Activated CD8-positive, alpha-beta T cell treated with anti-CD3 and anti-CD28 coated beads, Interleukin-2, amount 10 ng/mL, durations not matched to agents 7 days and 5 days (primary cell): Measurements from ENCODE around the gene ARID1B. TPM values are rescaled to one million over a fixed set of nuclear protein-coding genes. Genes with fewer than 3 reads are reported as not detected.
"Not testable (repeated sequence)": the region's sequence is repeated elsewhere in the genome, so short reads cannot be mapped to it uniquely, and the experiment has no call there.

ENCODE experiments used
- ATAC-seq: fragments of 150-1000 bp; cut with Tn5 transposase; one replicate; pipeline ENCODE4 v1.10.0; 2021; ENCODE audit warnings: moderate library complexity
- CTCF ChIA-PET: fragments of 350-600 bp; sonication (Branson Sonifier 250); formaldehyde crosslinking; loops from one replicate; lab custom pipeline; 2021; ENCODE audit warnings: antibody characterized with exemption; lab: Charles Lee
- POLR2A ChIA-PET: fragments of 350-600 bp; sonication (Branson Sonifier 250); formaldehyde crosslinking; loops from one replicate; lab custom pipeline; 2021; ENCODE audit warnings: antibody characterized with exemption; lab: Charles Lee
- DNase-seq: peaks from one replicate; pipeline ENCODE4 v3.0.0-alpha.2; 2020
- H3K27ac Mint-ChIP-seq: one replicate; pipeline ENCODE4 v1.8.0; 2021; ENCODE audit warnings: mild to moderate bottlenecking, mixed read lengths
- H3K27me3 Mint-ChIP-seq: one replicate; pipeline ENCODE4 v1.8.0; 2021; ENCODE audit warnings: low read depth, mixed read lengths
- H3K36me3 Mint-ChIP-seq: one replicate; pipeline ENCODE4 v1.8.0; 2021; ENCODE audit warnings: low read depth, mixed read lengths
- H3K4me1 Mint-ChIP-seq: one replicate; pipeline ENCODE4 v1.8.0; 2021; ENCODE audit warnings: low read depth, mixed read lengths
- H3K4me3 Mint-ChIP-seq: one replicate; pipeline ENCODE4 v1.8.0; 2021; ENCODE audit warnings: mild to moderate bottlenecking, mixed read lengths
- H3K9me3 Mint-ChIP-seq: one replicate; pipeline ENCODE4 v1.8.0; 2022; ENCODE audit warnings: mixed read lengths; ENCODE audit not compliant: insufficient read depth
- total RNA-seq, 2 experiments: library from RNA; stranded (reverse); gene quantifications; one replicate each; pipeline ENCODE4 v1.2.3, GENCODE V29; 2021

The ARID1B gene
- total RNA-seq, 2 experiments from 2014 or later = 60.9 to 62.4 TPM

DNA sequence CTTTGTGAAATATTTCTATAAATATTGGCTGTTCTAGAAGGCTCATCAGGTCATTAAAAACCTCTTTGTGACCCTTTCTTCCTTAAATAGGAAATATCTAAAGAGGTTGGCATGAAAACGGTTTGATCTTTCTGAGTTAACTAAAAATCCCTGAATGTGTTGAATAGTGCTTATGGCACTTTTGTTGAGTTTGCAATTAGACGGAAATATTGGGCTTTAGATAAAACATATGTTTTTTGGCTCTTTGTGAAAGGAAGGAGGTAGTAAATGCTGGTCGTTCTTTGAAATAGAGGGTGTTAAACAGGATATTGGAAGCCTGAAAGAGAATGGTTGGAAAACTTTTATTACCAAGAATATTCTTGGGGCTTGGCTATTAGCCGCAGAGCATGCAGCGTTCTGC is 163.0 kb downstream of the ARID1B start:
- Mint-ChIP-seq H3K9me3 (no peaks in the 10 kb centered on the region), H3K4me1 (no peaks in the 10 kb centered on the region), H3K36me3 (peaks cover 6% of the 10 kb centered on the region), H3K4me3 (no peak overlapping the region), H3K27me3 (no peaks in the 10 kb centered on the region), H3K27ac (no peak overlapping the region)
- ChIA-PET CTCF (interaction anchor here (0.6 kb wide), 1 partner anchor 261 kb away, joined by 3 read pairs; no protein-coding TSS in a partner anchor), POLR2A (no interaction called here)
- DNase-seq (no peak), ATAC-seq (no peak)

DNA sequence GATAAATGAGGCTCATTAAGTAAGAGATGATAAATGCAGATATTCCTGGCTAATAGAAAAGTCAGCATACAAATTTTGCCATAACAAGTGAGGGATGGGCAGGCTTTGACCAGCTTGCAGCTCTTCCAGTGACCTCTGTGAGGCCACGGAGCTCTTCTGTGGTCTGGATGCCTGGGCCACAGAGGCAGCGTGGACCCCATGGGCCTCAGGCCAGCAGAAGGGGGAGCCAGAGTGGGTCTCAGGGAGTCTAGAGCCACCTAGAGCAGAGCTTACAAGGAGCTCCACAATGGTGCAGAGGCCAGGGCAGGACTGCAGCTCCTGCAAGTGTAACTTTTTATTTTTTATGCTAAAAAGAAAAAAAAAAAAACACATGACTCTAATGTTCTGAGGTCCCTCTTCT is 165.1 kb downstream of the ARID1B start:
- H3K9me3 Mint-ChIP-seq = no peaks in the 10 kb centered on the region
- H3K4me1 Mint-ChIP-seq = no peaks in the 10 kb centered on the region
- H3K27me3 Mint-ChIP-seq = no peaks in the 10 kb centered on the region
- CTCF ChIA-PET = interaction anchor here (0.9 kb wide), 1 partner anchor 11 kb away, joined by 3 read pairs; no protein-coding TSS in a partner anchor
- ATAC-seq (no peak), DNase-seq (no peak)
- POLR2A ChIA-PET = interaction anchor here (0.6 kb wide), 1 partner anchor 77 kb away, joined by 3 read pairs; no protein-coding TSS in a partner anchor
- no peak overlapping the region for H3K4me3 Mint-ChIP-seq
- H3K27ac Mint-ChIP-seq = no peak overlapping the region
- H3K36me3 Mint-ChIP-seq = no peaks in the 10 kb centered on the region

DNA sequence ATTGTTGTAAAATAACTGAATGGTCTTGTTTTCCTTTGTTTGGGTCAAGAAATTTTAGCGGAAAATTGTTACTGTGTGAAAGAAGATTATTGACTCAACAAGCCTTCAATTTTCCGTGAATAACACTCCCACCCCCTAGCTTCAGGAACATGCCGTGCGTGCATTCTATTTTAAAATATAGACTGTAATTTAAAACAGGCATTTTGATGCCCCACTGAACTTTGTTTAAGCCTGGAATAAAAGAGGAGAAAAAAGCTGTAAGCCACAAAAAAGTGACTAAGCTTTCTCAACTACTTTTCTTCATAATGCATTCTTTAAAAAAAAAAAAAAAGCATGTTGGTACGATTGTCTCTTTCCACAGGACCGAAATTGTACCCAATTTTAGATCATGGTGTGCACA is 166.0 kb downstream of the ARID1B start:
- no peak for ATAC-seq
- Mint-ChIP-seq H3K9me3 (no peaks in the 10 kb centered on the region), H3K4me1 (no peaks in the 10 kb centered on the region), H3K36me3 (no peaks in the 10 kb centered on the region), H3K4me3 (no peak overlapping the region), H3K27me3 (no peaks in the 10 kb centered on the region), H3K27ac (no peak overlapping the region)
- POLR2A ChIA-PET = interaction anchor here (0.6 kb wide), 1 partner anchor 243 kb away, joined by 3 read pairs; no protein-coding TSS in a partner anchor
- CTCF ChIA-PET = interaction anchor here (0.9 kb wide), 1 partner anchor 10 kb away, joined by 3 read pairs; no protein-coding TSS in a partner anchor
- DNase-seq = no peak

DNA sequence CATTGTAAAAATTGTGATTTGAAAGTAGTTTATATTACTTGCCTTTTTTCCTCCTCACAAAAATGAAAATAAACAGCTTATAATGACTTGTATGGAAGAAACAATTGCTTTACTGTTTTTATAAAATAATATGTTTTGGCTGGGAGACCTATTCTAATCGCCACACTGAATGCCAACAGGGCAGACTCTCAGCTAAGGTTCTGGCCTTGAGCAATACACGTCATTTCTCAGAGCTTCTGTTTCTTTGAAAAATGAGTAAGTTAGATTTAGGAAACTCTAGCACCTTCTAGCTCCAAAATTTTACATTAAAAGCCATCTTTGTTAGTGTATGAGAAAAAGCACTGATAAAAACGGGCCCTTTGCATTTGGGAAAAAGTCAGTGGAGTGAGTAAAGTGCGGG is 166.6 kb downstream of the ARID1B start:
- Mint-ChIP-seq H3K9me3 (no peaks in the 10 kb centered on the region), H3K4me1 (no peaks in the 10 kb centered on the region), H3K27me3 (no peaks in the 10 kb centered on the region), H3K4me3 (no peak overlapping the region), H3K36me3 (no peaks in the 10 kb centered on the region), H3K27ac (no peak overlapping the region)
- no peak for DNase-seq
- CTCF ChIA-PET = no interaction called here
- POLR2A ChIA-PET = interaction anchor here (0.6 kb wide), 1 partner anchor 243 kb away, joined by 3 read pairs; no protein-coding TSS in a partner anchor
- ATAC-seq = no peak

DNA sequence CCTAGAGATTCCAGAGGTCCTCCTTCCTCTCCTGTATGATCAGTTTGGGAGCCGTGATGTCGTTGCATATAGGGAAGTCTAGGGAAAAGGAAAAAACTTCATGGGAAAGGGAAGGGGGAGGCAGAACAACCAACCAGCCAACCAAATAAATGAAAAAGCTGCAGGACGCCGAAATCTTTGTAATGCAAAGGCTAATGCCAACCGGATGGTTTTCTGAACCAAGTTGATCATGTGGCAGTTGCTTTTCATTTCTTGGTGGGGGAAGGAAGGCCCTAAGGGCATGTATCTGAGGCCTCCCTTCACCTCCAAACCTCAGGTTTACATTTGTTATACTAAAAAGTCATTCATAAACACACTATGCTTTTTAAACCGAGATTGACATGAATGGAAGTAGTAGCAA is 167.2 kb downstream of the ARID1B start:
- ChIA-PET POLR2A (no interaction called here), CTCF (no interaction called here)
- H3K4me1 Mint-ChIP-seq = no peaks in the 10 kb centered on the region
- H3K27ac Mint-ChIP-seq = no peak overlapping the region
- no peaks in the 10 kb centered on the region for H3K36me3 Mint-ChIP-seq
- ATAC-seq (no peak), DNase-seq (no peak)
- H3K9me3 Mint-ChIP-seq = no peaks in the 10 kb centered on the region
- no peaks in the 10 kb centered on the region for H3K27me3 Mint-ChIP-seq
- H3K4me3 Mint-ChIP-seq = no peak overlapping the region

DNA sequence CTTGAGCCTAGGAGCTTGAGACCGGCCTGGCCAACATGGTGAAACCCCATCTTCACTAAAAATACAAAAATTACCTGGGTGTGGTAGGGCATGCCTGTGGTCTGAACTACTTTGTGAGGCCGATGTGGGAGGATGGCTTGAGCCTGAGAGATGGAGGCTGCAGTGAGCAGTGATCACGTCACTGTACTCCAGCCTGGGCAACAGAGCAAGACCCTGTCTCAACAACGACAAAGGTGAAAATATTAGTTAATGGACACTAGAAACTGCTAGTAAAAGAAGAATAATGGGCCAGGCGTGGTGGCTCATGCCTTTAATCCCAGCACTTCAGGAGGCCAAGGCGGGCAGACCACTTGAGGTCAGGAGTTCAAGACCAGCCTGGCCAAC is 168.6 kb downstream of the ARID1B start:
- POLR2A ChIA-PET, ATAC-seq: not testable (repeated sequence)

DNA sequence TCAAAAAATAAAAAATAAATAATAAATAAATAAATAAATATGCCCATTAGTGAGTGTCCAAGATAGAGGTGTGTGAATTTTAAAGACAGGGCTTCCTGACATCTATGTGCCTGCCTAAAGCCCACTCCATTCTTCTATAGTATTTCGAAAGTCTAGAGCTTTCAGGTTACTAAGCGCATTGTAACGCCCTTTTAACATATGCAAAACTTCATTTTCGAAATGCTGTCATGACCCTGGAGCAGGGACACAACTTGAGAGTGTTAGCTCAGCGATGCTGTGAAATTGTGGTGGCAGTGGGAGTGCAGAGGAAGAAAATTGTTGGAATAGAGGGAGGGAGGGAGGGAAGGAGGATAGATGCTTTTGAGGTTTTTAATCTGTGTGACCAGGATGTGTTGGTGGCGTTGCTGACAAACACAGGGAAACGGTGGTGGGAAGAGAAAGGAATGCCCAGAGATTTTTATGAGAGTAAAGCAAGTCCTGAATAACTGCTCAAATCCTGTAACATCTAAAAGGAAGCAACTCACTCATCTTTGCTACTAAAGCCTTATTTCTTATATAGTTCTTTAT is 169.3 kb downstream of the ARID1B start:
- ATAC-seq (no peak), DNase-seq (no peak)
- H3K9me3 Mint-ChIP-seq = no peaks in the 10 kb centered on the region
- no peaks in the 10 kb centered on the region for H3K36me3 Mint-ChIP-seq
- H3K4me3 Mint-ChIP-seq = no peak overlapping the region
- no peaks in the 10 kb centered on the region for H3K4me1 Mint-ChIP-seq
- H3K27ac Mint-ChIP-seq = no peak overlapping the region
- H3K27me3 Mint-ChIP-seq = no peaks in the 10 kb centered on the region
- ChIA-PET POLR2A (no interaction called here), CTCF (no interaction called here)

More for the DNA sequence above, 168.6 kb downstream of the ARID1B start:
- H3K9me3 Mint-ChIP-seq, DNase-seq, H3K27me3 Mint-ChIP-seq, H3K4me1 Mint-ChIP-seq, H3K36me3 Mint-ChIP-seq, H3K4me3 Mint-ChIP-seq, H3K27ac Mint-ChIP-seq, CTCF ChIA-PET: not testable (repeated sequence)

DNA sequence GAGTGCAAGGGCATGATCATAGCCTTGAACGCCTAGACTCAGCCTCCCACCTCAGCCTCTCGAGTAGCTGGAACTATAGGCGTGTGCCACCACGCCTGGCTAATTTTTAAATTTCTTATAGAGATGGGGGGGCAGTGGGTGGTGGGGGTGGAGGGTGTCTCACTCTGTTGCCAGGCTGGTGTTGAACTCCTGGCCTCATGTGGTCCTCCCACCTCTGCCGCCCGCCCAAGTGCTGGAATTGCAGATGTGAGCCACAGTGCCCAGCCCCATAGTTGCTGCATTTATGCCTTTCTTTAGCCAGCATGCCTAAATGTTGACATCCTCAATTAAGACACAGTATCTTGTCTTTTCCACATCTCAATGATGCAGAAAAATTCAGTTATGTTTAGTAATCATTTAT is 171.1 kb downstream of the ARID1B start:
- Mint-ChIP-seq H3K9me3 (no peaks in the 10 kb centered on the region), H3K4me3 (no peak overlapping the region), H3K27me3 (no peaks in the 10 kb centered on the region), H3K36me3 (no peaks in the 10 kb centered on the region), H3K4me1 (peaks cover 11% of the 10 kb centered on the region), H3K27ac (no peak overlapping the region)
- no peak for DNase-seq
- no peak for ATAC-seq
- ChIA-PET POLR2A (no interaction called here), CTCF (no interaction called here)

DNA sequence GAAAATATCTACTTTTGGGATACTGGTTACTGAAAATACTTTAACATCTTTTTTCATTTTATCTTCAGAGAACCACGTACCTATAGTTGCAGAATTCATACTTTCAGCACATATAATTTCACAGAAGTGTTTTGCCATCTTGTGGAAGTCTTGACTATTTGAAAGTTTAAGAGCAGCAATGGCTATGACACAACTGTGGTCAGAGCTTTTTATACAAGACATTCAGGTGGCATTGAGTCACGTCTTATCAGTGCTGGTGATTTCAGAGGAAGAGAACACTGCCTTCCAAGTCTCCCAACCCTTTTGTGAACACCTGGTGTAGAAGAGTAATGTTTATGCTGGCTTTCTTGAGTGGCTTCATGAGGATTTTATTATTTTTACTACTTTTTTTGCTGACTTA is 171.6 kb downstream of the ARID1B start:
- Mint-ChIP-seq H3K27me3 (no peaks in the 10 kb centered on the region), H3K27ac (no peak overlapping the region), H3K9me3 (no peaks in the 10 kb centered on the region), H3K4me1 (peaks cover 16% of the 10 kb centered on the region), H3K4me3 (no peak overlapping the region), H3K36me3 (no peaks in the 10 kb centered on the region)
- ChIA-PET POLR2A (no interaction called here), CTCF (no interaction called here)
- no peak for DNase-seq
- ATAC-seq = no peak

DNA sequence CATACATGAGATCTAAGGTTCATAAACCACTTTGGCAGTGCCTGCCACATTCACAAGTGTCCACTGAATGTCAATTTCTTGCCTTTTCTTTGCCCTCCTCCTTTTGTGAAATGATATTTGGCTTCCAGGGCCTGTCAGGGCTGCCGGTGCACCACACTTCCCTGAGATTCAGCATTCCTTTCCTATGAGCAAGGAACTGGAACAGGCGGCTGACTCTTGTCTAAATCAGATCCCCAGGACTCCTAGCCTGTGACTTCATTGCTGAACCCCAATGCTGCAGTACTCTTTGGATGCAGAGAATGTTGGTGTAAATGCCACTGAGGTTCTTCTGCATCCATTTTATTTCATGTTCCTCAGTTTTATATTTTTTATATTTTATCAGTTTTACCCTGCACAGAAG is 172.2 kb downstream of the ARID1B start:
- no peaks in the 10 kb centered on the region for H3K9me3 Mint-ChIP-seq
- no peaks in the 10 kb centered on the region for H3K27me3 Mint-ChIP-seq
- no peak for ATAC-seq
- no peaks in the 10 kb centered on the region for H3K36me3 Mint-ChIP-seq
- CTCF ChIA-PET = no interaction called here
- no peak overlapping the region for H3K27ac Mint-ChIP-seq
- POLR2A ChIA-PET = no interaction called here
- no peak overlapping the region for H3K4me3 Mint-ChIP-seq
- no peak for DNase-seq
- peaks cover 18% of the 10 kb centered on the region for H3K4me1 Mint-ChIP-seq

DNA sequence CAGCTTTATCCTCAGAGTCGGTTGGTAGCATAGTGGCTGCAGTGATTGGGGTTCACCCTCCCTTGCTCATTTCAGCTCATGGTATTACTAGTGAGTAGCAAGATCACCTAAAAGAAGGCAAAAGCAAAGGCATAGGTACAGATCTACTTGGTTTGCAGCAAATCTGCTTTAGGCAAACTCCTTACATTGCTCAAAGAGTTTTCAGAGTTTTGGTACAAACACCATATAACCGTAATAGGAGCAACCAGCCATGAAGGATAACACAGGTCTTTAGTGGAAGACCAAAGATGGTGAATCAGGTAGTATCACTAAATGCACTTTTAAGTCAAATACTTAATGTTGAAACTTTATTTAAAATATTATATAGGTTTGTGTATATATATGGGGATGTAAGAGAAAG is 172.9 kb downstream of the ARID1B start:
- Mint-ChIP-seq H3K36me3 (no peaks in the 10 kb centered on the region), H3K27ac (no peak overlapping the region), H3K4me3 (no peak overlapping the region), H3K27me3 (no peaks in the 10 kb centered on the region), H3K9me3 (no peaks in the 10 kb centered on the region), H3K4me1 (peaks cover 18% of the 10 kb centered on the region)
- POLR2A ChIA-PET = no interaction called here
- ATAC-seq (no peak), DNase-seq (no peak)
- CTCF ChIA-PET = no interaction called here

DNA sequence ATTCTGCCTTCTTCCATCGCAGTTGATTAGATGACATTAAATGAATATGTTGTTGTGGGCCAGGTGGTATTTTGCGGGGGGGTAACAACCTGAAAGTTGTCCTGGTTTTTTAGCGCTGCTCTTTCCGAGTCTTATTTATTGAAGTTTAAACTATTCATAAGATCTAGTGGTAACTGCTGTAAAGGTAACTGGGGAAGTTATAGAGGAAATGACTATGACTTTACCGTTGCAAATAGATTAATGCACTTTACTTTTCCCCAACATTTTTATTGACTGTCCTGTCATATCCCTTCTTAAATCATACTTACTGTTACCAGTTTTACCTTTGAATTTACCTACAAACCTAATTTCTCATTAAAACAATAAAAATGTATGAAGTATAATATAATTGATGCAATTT is 173.4 kb downstream of the ARID1B start:
- ATAC-seq = no peak
- DNase-seq = no peak
- H3K4me1 Mint-ChIP-seq = peaks cover 20% of the 10 kb centered on the region
- no peak overlapping the region for H3K4me3 Mint-ChIP-seq
- ChIA-PET POLR2A (no interaction called here), CTCF (no interaction called here)
- H3K36me3 Mint-ChIP-seq = no peaks in the 10 kb centered on the region
- H3K9me3 Mint-ChIP-seq = no peaks in the 10 kb centered on the region
- H3K27me3 Mint-ChIP-seq = no peaks in the 10 kb centered on the region
- no peak overlapping the region for H3K27ac Mint-ChIP-seq

DNA sequence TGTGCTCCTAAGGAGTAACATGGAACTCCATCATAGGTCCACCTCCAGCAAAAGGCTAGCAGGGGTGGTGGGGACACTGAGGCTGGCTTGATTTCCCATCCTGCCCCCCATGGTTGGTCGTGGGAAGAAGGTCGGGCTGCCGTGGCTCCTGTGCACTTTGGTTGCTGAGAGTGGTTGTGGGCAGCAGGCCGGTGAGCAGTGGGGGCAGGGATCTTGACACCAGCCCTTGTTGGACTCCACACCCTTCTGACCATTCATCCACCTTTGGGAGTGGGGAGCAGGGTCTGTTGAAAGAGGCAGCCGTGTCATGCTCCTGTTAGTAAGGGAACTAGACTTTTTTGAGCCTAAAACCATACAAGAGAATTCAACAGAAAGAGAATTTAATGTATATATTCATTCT is 175.2 kb downstream of the ARID1B start:
- Mint-ChIP-seq H3K4me1 (peaks cover 32% of the 10 kb centered on the region), H3K9me3 (no peaks in the 10 kb centered on the region), H3K36me3 (no peaks in the 10 kb centered on the region), H3K27ac (no peak overlapping the region), H3K27me3 (no peaks in the 10 kb centered on the region), H3K4me3 (no peak overlapping the region)
- no peak for DNase-seq
- CTCF ChIA-PET = interaction anchor here (1.2 to 1.4 kb wide), 2 partner anchors 20 to 322 kb away, joined by 4 to 5 read pairs; no protein-coding TSS in a partner anchor
- POLR2A ChIA-PET = no interaction called here
- ATAC-seq = no peak
